Measurements from ENCODE around the gene EIF2S2. TPM values are rescaled to one million over a fixed set of nuclear protein-coding genes. Genes with fewer than 3 reads are reported as not detected.

EIF2S2 gene
- total and polyA plus RNA-seq, 2 experiments from 2014 or later, result 124 to 194 TPM

GRCh38 chr20:34109442-34109841, 2.6 kb downstream of the EIF2S2 start:
- H3K4me1 ChIP-seq (ENCODE audit: insufficient read depth), result peaks cover 17% of the 10 kb centered on the region
- peaks cover 65% of the 10 kb centered on the region for H3K36me3 Mint-ChIP-seq (ENCODE audit: low read depth)
- H3K27ac Mint-ChIP-seq, result no peak overlapping the region
- H3K79me2 ChIP-seq (replicated peaks; ENCODE audit: insufficient read depth), result peaks cover 75% of the 10 kb centered on the region
- H3K4me3 ChIP-seq, result peak overlapping the region; percentile 89
- peaks cover 61% of the 10 kb centered on the region for H4K20me1 ChIP-seq (replicated peaks; ENCODE audit: insufficient read depth)
- peak overlapping the region; percentile 95 for H3K4me2 ChIP-seq
- ATAC-seq, result no peak
- H2AFZ ChIP-seq, result no peak overlapping the region
- no peaks in the 10 kb centered on the region for H3K9me2 ChIP-seq (ENCODE audit: insufficient read depth)
- no peaks in the 10 kb centered on the region for H3K27me3 ChIP-seq (ENCODE audit: insufficient read depth)
- H3K4me1 Mint-ChIP-seq, result peaks cover 24% of the 10 kb centered on the region
- H3K27ac ChIP-seq (ENCODE audit: low read depth), result no peak overlapping the region
- no peak for DNase-seq (ENCODE audit: low spot score)
- TF ChIP-seq ZNF462 (CRISPR knock-in tag; IDR thresholded peaks at IDR 0.05) (no peak), CREB1 (CRISPR knock-in tag; IDR thresholded peaks at IDR 0.05; ENCODE audit: low read depth) (no peak), NANOG (IDR thresholded peaks at IDR 0.05; ENCODE audit: borderline replicate concordance) (no peak), REST (IDR thresholded peaks at IDR 0.05; ENCODE audit: unreplicated experiment) (no peak), EZH2phosphoT487 (IDR thresholded peaks at IDR 0.05; ENCODE audit: unreplicated experiment) (no peak), ETS1 (IDR thresholded peaks at IDR 0.05) (no peak), ZNF331 (CRISPR knock-in tag; IDR thresholded peaks at IDR 0.05; ENCODE audit: low read depth) (no peak), ZNF114 (CRISPR knock-in tag; IDR thresholded peaks at IDR 0.05) (no peak), STAT1 (IDR thresholded peaks at IDR 0.05; ENCODE audit: unreplicated experiment) (no peak), JUNB (IDR thresholded peaks at IDR 0.05; ENCODE audit: unreplicated experiment) (no peak), CTCF (conservative IDR thresholded peaks at IDR 0.05; ENCODE audit: low read depth in 2 of 2) (no peak), POLR2AphosphoS5 (IDR thresholded peaks at IDR 0.05; ENCODE audit: low read depth) (no peak), EZH2 (IDR thresholded peaks at IDR 0.05; ENCODE audit: low read depth, unreplicated experiment) (no peak)
- H3K9me3 Mint-ChIP-seq, result no peaks in the 10 kb centered on the region
- H3F3A ChIP-seq (replicated peaks; ENCODE audit: low read depth), result no peaks in the 10 kb centered on the region; the same call in none of the 2 replicates
- H3K4me3 Mint-ChIP-seq, result peak overlapping the region; percentile 97
- H3K36me3 ChIP-seq (ENCODE audit: insufficient read depth), result peaks cover 31% of the 10 kb centered on the region
- peaks cover 18% of the 10 kb centered on the region for H3K27me3 Mint-ChIP-seq (ENCODE audit: insufficient read depth, low read depth, poor library complexity)
